NCI-H345 treated with DMSO at 0.1 percent for 48 hours (cell line): ENCODE data around the gene ADAR.

Source experiments
- DNase-seq: peaks from one replicate; lab custom pipeline; 2025; ENCODE audit not compliant: unreplicated experiment; lab: John Stamatoyannopoulos, UW

ADAR gene

GRCh38 chr1:154559466-154560044 is 48.4 kb downstream of the ADAR start:
- DNase-seq = peak; percentile 99

- peak; percentile 100 for DNase-seq
Measured at GRCh38 chr1:154558720-154559465, 49.1 kb downstream of the ADAR start.

- no peak for DNase-seq
Measured at GRCh38 chr1:154557939-154558719, 49.9 kb downstream of the ADAR start, which contains the start of gene UBE2Q1. Gene UBE2Q1, minus strand, starts transcription at chr1:154558662. Its CDS starts 109 bp downstream, at chr1:154558553.

GRCh38 chr1:154557248-154557938 is 50.6 kb downstream of the ADAR start:
- no peak for DNase-seq

GRCh38 chr1:154556422-154556821 is 51.6 kb downstream of the ADAR start:
- DNase-seq = no peak

- DNase-seq = no peak
Measured at GRCh38 chr1:154553056-154554030, 54.6 kb downstream of the ADAR start.

GRCh38 chr1:154552036-154552435 is 56.0 kb downstream of the ADAR start:
- DNase-seq = no peak

GRCh38 chr1:154551474-154551873 is 56.5 kb downstream of the ADAR start:
- DNase-seq = no peak

GRCh38 chr1:154550657-154551056 is 57.3 kb downstream of the ADAR start:
- no peak for DNase-seq

GRCh38 chr1:154550070-154550469 is 57.9 kb downstream of the ADAR start:
- DNase-seq = no peak

GRCh38 chr1:154549202-154549770 is 58.7 kb downstream of the ADAR start:
- DNase-seq = no peak

GRCh38 chr1:154548028-154548427 is 60.0 kb downstream of the ADAR start:
- DNase-seq = no peak

- DNase-seq = no peak
Measured at GRCh38 chr1:154547105-154547732, 60.8 kb downstream of the ADAR start.

GRCh38 chr1:154546264-154547063 is 61.5 kb downstream of the ADAR start:
- DNase-seq = peak; percentile 60

- no peak for DNase-seq
Measured at GRCh38 chr1:154541231-154541630, 66.8 kb downstream of the ADAR start.

- DNase-seq = no peak
Measured at GRCh38 chr1:154539486-154540483, 68.2 kb downstream of the ADAR start.

- no peak for DNase-seq
Measured at GRCh38 chr1:154536570-154536969, 71.4 kb downstream of the ADAR start.
